K562 (cell line): Measurements from ENCODE around the gene MFSD2B. TPM values are rescaled to one million over a fixed set of nuclear protein-coding genes. Genes with fewer than 3 reads are reported as not detected.

ENCODE experiments used
- BRCA1 ChIP-seq, 2 experiments: fragments of 450-650 bp in 1 of 2; sonication (generic) in 1 of 2; formaldehyde crosslinking in 1 of 2; IDR thresholded peaks; 2 replicates each; pipeline versions ENCODE4 v1.5.0 to v1.6.1; 2017 to 2020; ENCODE audit warnings: mild to moderate bottlenecking in 1 of 2, missing genetic modification reagents in 1 of 2
- CREBBP ChIP-seq: IDR thresholded peaks from one replicate; pipeline ENCODE4 v1.6.1; 2012; ENCODE audit warnings: low read depth, mild to moderate bottlenecking, control low read depth, inconsistent platforms, low read length
- GABPB1 ChIP-seq: sonication (generic); formaldehyde crosslinking; IDR thresholded peaks from 2 replicates; pipeline ENCODE4 v1.8.0; 2022; ENCODE audit warnings: mild to moderate bottlenecking, missing genetic modification reagents
- GATA2 ChIP-seq: sonication (generic); formaldehyde crosslinking; IDR thresholded peaks from 2 replicates; pipeline ENCODE4 v1.4.0; 2020; ENCODE audit warnings: mild to moderate bottlenecking, missing genetic modification reagents
- HNRNPUL1 ChIP-seq: fragments of 200-400 bp; formaldehyde crosslinking; IDR thresholded peaks from 2 replicates; pipeline ENCODE4 v1.6.1; 2017; ENCODE audit warnings: low read length
- POLR2G ChIP-seq: fragments of 200-400 bp; formaldehyde crosslinking; IDR thresholded peaks from 2 replicates; pipeline ENCODE4 v1.6.1; 2017; ENCODE audit warnings: low read depth, mild to moderate bottlenecking, antibody characterized with exemption, low read length, moderate library complexity
- POLR3G ChIP-seq: IDR thresholded peaks from 2 replicates; pipeline ENCODE4 v1.6.1; 2011; ENCODE audit not compliant: insufficient read length, insufficient replicate concordance; ENCODE audit errors: extremely low read depth
- TCF7 ChIP-seq: sonication (generic); IDR thresholded peaks from 2 replicates; pipeline ENCODE4 v1.6.1; 2016; ENCODE audit warnings: antibody characterized with exemption, borderline replicate concordance
- TGIF2 ChIP-seq: sonication (generic); formaldehyde crosslinking; IDR thresholded peaks from 2 replicates; pipeline ENCODE4 v1.8.1; 2022; ENCODE audit warnings: mild to moderate bottlenecking, missing genetic modification reagents, moderate library complexity
- ZBTB17 ChIP-seq: fragments of 450-650 bp; formaldehyde crosslinking; IDR thresholded peaks from 2 replicates; pipeline ENCODE4 v1.4.0; 2020; ENCODE audit warnings: mild to moderate bottlenecking
- ZNF707 ChIP-seq: fragments of 250-450 bp; sonication (Bioruptor Pico); conservative IDR thresholded peaks from 2 replicates; pipeline ENCODE4 v1.8.0; 2022; ENCODE audit warnings: inconsistent platforms, mild to moderate bottlenecking, moderate library complexity
- polyA plus RNA-seq, 8 experiments: library from polyadenylated mRNA; depleted of rRNA in 4 of 8; stranded (reverse) in 5 of 8; unstranded in 3 of 8; fragments of >200 nt; fragmentation: Nextera tagmentation in 2 of 8; fragmentation: Illumina TruSeq in 1 of 8; extraction: Ambion mirVana in 2 of 8; extraction: Trizol in 1 of 8; gene quantifications; 2 replicates each; pipeline versions ENCODE4 v1.2.1 to v1.2.3, GENCODE V29; 2011 to 2014; ENCODE audit warnings: inconsistent platforms in 1 of 8, missing spikeins in 1 of 8
- total RNA-seq, 7 experiments: library from RNA; depleted of rRNA in 6 of 7; stranded (reverse); fragments of >200 nt in 6 of 7; fragmentation: Illumina TruSeq in 2 of 7; extraction: Trizol in 2 of 7; gene quantifications; 2 replicates each; pipeline versions ENCODE4 v1.2.1 to v1.2.3, GENCODE V29; 2011 to 2021; ENCODE audit warnings: low replicate concordance in 1 of 7
- TF ChIP-seq, protein P1 (sequence below): sonication (generic); formaldehyde crosslinking; IDR thresholded peaks from 2 replicates; pipeline ENCODE4 v1.4.0; 2020; ENCODE audit warnings: mild to moderate bottlenecking, missing genetic modification reagents
- TF ChIP-seq, protein P2 (sequence below): sonication (generic); formaldehyde crosslinking; IDR thresholded peaks from 2 replicates; pipeline ENCODE4 v1.8.1; 2023; ENCODE audit warnings: mild to moderate bottlenecking, missing genetic modification reagents
- TF ChIP-seq, protein P3 (sequence below): fragments of 200-400 bp; formaldehyde crosslinking; IDR thresholded peaks from 2 replicates; pipeline ENCODE4 v1.6.1; 2017; ENCODE audit warnings: mild to moderate bottlenecking, low read depth, low read length, moderate library complexity
- TF ChIP-seq, protein P4 (sequence below), 2 experiments: fragments of 450-650 bp; IDR thresholded peaks; 2 replicates each; pipeline ENCODE4 v1.6.1; 2016

The MFSD2B gene
- total and polyA plus RNA-seq, 9 of the 15 experiments (the other 6 are each of a cell fraction or from before 2014, with no cell fraction given), result 2.6 to 10.9 (median 6.8) TPM

DNA sequence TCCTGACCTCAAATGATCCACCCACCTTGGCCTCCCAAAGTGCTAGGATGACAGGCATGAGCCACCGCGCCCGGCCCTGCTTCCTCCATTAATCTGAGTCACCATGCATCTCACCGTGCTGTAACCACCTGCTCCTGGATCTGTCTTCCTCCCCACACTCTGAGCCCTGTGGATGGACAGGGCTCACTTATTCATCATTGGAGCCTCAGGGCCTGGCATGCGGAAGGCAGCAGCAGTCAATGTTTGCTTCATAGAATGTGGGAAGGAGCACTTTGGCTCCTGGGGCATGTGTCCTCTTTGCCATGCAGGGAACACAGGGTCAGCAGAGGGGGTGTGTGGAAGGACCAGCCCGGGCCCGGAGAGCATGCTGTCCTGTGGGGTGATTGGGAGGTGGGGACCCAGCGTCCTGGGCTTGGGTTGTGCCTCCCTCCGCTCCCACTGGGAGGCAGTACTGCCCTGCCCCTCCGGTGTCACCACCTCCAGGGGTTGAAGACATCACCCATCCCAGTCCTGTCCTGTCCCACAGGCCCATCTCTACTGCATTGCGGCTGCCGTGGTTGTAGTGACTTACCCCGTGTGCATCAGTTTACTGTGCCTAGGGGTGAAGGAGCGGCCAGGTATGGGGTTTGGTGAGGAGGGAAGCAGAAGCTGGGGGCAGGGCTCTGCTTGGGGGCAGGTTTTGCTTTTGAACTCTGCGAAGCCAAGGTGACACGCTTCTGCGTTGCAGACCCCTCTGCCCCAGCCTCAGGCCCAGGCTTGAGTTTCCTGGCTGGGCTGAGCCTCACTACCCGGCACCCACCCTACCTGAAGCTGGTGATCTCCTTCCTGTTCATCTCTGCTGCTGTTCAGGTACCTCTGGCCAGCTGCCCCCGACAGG lies 11.5 kb downstream of the MFSD2B start (continued):
- TF ChIP-seq, protein P1, sequence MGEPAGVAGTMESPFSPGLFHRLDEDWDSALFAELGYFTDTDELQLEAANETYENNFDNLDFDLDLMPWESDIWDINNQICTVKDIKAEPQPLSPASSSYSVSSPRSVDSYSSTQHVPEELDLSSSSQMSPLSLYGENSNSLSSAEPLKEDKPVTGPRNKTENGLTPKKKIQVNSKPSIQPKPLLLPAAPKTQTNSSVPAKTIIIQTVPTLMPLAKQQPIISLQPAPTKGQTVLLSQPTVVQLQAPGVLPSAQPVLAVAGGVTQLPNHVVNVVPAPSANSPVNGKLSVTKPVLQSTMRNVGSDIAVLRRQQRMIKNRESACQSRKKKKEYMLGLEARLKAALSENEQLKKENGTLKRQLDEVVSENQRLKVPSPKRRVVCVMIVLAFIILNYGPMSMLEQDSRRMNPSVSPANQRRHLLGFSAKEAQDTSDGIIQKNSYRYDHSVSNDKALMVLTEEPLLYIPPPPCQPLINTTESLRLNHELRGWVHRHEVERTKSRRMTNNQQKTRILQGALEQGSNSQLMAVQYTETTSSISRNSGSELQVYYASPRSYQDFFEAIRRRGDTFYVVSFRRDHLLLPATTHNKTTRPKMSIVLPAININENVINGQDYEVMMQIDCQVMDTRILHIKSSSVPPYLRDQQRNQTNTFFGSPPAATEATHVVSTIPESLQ (CRISPR knock-in tag), result no peak
- TF ChIP-seq, protein P2, sequence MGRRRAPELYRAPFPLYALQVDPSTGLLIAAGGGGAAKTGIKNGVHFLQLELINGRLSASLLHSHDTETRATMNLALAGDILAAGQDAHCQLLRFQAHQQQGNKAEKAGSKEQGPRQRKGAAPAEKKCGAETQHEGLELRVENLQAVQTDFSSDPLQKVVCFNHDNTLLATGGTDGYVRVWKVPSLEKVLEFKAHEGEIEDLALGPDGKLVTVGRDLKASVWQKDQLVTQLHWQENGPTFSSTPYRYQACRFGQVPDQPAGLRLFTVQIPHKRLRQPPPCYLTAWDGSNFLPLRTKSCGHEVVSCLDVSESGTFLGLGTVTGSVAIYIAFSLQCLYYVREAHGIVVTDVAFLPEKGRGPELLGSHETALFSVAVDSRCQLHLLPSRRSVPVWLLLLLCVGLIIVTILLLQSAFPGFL (CRISPR knock-in tag), result no peak
- TF ChIP-seq GABPB1 (CRISPR knock-in tag), result no peak
- no peak for TF ChIP-seq GATA2 (CRISPR knock-in tag)
- TF ChIP-seq TCF7, result no peak
- TF ChIP-seq, protein P3, sequence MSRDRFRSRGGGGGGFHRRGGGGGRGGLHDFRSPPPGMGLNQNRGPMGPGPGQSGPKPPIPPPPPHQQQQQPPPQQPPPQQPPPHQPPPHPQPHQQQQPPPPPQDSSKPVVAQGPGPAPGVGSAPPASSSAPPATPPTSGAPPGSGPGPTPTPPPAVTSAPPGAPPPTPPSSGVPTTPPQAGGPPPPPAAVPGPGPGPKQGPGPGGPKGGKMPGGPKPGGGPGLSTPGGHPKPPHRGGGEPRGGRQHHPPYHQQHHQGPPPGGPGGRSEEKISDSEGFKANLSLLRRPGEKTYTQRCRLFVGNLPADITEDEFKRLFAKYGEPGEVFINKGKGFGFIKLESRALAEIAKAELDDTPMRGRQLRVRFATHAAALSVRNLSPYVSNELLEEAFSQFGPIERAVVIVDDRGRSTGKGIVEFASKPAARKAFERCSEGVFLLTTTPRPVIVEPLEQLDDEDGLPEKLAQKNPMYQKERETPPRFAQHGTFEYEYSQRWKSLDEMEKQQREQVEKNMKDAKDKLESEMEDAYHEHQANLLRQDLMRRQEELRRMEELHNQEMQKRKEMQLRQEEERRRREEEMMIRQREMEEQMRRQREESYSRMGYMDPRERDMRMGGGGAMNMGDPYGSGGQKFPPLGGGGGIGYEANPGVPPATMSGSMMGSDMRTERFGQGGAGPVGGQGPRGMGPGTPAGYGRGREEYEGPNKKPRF, result no peak
- TF ChIP-seq HNRNPUL1, result no peak
- TF ChIP-seq POLR2G, result peak; percentile 65
- TF ChIP-seq ZBTB17 (CRISPR knock-in tag), result no peak
- no peak for TF ChIP-seq ZNF707 (CRISPR knock-in tag)
- TF ChIP-seq POLR3G, result no peak
- TF ChIP-seq CREBBP, result no peak
- no peak for TF ChIP-seq TGIF2 (CRISPR knock-in tag)
- TF ChIP-seq BRCA1 (IDR thresholded peaks at IDR 0.05), result no peak
- TF ChIP-seq BRCA1 (CRISPR knock-in tag; IDR thresholded peaks at IDR 0.05), result no peak
- TF ChIP-seq, protein P4, sequence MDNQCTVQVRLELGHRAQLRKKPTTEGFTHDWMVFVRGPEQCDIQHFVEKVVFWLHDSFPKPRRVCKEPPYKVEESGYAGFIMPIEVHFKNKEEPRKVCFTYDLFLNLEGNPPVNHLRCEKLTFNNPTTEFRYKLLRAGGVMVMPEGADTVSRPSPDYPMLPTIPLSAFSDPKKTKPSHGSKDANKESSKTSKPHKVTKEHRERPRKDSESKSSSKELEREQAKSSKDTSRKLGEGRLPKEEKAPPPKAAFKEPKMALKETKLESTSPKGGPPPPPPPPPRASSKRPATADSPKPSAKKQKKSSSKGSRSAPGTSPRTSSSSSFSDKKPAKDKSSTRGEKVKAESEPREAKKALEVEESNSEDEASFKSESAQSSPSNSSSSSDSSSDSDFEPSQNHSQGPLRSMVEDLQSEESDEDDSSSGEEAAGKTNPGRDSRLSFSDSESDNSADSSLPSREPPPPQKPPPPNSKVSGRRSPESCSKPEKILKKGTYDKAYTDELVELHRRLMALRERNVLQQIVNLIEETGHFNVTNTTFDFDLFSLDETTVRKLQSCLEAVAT (IDR thresholded peaks at IDR 0.05), result no peak
